Measurements from ENCODE around the gene CALCOCO2.

CALCOCO2 gene

DNA sequence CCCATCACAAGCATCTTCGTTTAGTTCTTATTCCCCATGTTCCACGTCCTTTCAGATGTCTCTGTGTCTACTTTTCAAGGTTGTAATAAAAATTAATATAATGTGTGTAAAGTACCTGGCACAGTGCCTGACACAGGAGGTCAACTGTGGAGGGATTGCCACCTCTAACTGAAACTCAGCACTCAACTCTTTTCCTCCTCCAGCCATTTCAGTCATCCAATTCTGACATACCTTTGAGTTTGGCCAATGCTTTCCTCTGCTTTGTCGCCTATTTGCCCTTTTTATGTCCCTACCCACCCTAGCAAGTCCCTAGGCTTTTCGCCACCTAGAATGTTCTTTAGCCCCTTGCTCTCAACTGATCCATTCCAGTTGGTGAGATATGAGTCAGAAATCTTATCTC is 78.9 kb downstream of the CALCOCO2 start:
- peak overlapping the region; percentile 89 for H3K4me3 ChIP-seq (ENCODE audit: low read length)
- H3K4me2 ChIP-seq (ENCODE audit: low read length): peak overlapping the region; percentile 75
- no peaks in the 10 kb centered on the region for H3K9me3 ChIP-seq (ENCODE audit: control insufficient read depth, insufficient read depth, low read length)
- H3K79me2 ChIP-seq (ENCODE audit: control insufficient read depth, low read length): peaks cover 80% of the 10 kb centered on the region
- peaks cover 31% of the 10 kb centered on the region for H4K20me1 ChIP-seq (ENCODE audit: control insufficient read depth, insufficient read depth, low read depth, low read length)
- H3K9me2 ChIP-seq (replicated peaks; ENCODE audit: control insufficient read depth, low read length): no peaks in the 10 kb centered on the region
- no peak for TF ChIP-seq EZH2phosphoT487 (IDR thresholded peaks at IDR 0.05; ENCODE audit: borderline replicate concordance, low read length)
- TF ChIP-seq, protein P1, sequence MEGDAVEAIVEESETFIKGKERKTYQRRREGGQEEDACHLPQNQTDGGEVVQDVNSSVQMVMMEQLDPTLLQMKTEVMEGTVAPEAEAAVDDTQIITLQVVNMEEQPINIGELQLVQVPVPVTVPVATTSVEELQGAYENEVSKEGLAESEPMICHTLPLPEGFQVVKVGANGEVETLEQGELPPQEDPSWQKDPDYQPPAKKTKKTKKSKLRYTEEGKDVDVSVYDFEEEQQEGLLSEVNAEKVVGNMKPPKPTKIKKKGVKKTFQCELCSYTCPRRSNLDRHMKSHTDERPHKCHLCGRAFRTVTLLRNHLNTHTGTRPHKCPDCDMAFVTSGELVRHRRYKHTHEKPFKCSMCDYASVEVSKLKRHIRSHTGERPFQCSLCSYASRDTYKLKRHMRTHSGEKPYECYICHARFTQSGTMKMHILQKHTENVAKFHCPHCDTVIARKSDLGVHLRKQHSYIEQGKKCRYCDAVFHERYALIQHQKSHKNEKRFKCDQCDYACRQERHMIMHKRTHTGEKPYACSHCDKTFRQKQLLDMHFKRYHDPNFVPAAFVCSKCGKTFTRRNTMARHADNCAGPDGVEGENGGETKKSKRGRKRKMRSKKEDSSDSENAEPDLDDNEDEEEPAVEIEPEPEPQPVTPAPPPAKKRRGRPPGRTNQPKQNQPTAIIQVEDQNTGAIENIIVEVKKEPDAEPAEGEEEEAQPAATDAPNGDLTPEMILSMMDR (IDR thresholded peaks at IDR 0.05; ENCODE audit: low read depth, low read length, poor library complexity, severe bottlenecking): no peak
- peaks cover 55% of the 10 kb centered on the region for H3K36me3 ChIP-seq (ENCODE audit: control insufficient read depth, low read length)
- no peaks in the 10 kb centered on the region for H3F3A ChIP-seq (ENCODE audit: control insufficient read depth, insufficient read depth)
- peaks cover 28% of the 10 kb centered on the region for H3K4me1 ChIP-seq (ENCODE audit: control insufficient read depth, low read length)
- H3K27me3 ChIP-seq (ENCODE audit: control insufficient read depth, low read length): no peaks in the 10 kb centered on the region
- H3K27ac ChIP-seq (ENCODE audit: low read depth, low read length): peak overlapping the region; percentile 77; the same call in 1 of the 2 replicates

DNA sequence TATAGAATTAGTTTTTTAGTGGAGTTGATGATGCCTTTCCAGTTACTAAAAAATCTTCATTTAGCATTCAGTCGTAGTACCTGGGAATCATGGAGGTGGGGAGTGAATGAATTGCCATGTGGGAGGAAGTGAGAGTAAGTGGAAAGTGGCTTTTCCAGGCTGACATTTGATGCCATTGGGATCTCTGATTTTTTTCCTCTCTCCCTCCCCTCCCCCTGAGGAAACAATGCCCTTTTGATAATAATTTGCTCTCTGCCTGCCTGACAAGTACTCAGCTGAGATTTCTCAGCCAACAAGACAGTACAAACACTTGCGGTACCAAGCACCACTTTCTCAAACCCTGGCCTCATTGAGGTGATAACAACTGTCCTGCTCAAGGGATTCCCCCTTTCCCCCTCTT is 79.5 kb downstream of the CALCOCO2 start:
- H4K20me1 ChIP-seq (ENCODE audit: control insufficient read depth, insufficient read depth, low read depth, low read length): peaks cover 31% of the 10 kb centered on the region
- H3K9me2 ChIP-seq (replicated peaks; ENCODE audit: control insufficient read depth, low read length): no peaks in the 10 kb centered on the region
- H3K27me3 ChIP-seq (ENCODE audit: control insufficient read depth, low read length): no peaks in the 10 kb centered on the region
- peaks cover 86% of the 10 kb centered on the region for H3K79me2 ChIP-seq (ENCODE audit: control insufficient read depth, low read length)
- H3K4me1 ChIP-seq (ENCODE audit: control insufficient read depth, low read length): peaks cover 34% of the 10 kb centered on the region
- peak overlapping the region; percentile 75 for H3K4me2 ChIP-seq (ENCODE audit: low read length)
- TF ChIP-seq EZH2phosphoT487 (IDR thresholded peaks at IDR 0.05; ENCODE audit: borderline replicate concordance, low read length): no peak
- TF ChIP-seq, protein P1 (IDR thresholded peaks at IDR 0.05; ENCODE audit: low read depth, low read length, poor library complexity, severe bottlenecking): no peak
- H3K27ac ChIP-seq (ENCODE audit: low read depth, low read length): no peak overlapping the region
- peak overlapping the region; percentile 89 for H3K4me3 ChIP-seq (ENCODE audit: low read length)
- no peaks in the 10 kb centered on the region for H3F3A ChIP-seq (ENCODE audit: control insufficient read depth, insufficient read depth)
- peaks cover 61% of the 10 kb centered on the region for H3K36me3 ChIP-seq (ENCODE audit: control insufficient read depth, low read length)
- no peaks in the 10 kb centered on the region for H3K9me3 ChIP-seq (ENCODE audit: control insufficient read depth, insufficient read depth, low read length)

DNA sequence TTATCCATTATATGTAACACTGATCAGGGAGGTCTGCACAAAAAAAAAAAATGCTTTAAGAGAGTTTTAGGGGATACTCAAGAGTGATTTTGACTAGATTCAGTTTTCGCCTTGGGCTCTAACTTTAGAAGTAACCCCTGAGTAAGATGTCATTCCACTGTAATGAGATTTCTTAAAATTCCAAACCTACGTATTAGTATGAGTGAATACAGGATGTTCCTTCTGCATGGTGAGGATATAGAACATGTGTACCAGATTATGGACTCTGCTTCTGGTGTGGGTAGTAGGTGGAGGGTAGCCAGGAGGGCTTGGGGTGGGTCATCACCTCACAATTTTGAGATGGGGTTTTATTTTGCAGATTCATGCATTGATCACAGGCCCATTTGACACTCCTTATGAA is 81.6 kb downstream of the CALCOCO2 start:
- Histone ChIP-seq H3K79me2 (ENCODE audit: control insufficient read depth, low read length) (peaks cover 90% of the 10 kb centered on the region), H3K9me2 (replicated peaks; ENCODE audit: control insufficient read depth, low read length) (no peaks in the 10 kb centered on the region), H3K9me3 (ENCODE audit: control insufficient read depth, insufficient read depth, low read length) (no peaks in the 10 kb centered on the region), H3K4me3 (ENCODE audit: low read length) (no peak overlapping the region), H3K36me3 (ENCODE audit: control insufficient read depth, low read length) (peaks cover 76% of the 10 kb centered on the region), H4K20me1 (ENCODE audit: control insufficient read depth, insufficient read depth, low read depth, low read length) (peaks cover 31% of the 10 kb centered on the region), H3F3A (ENCODE audit: control insufficient read depth, insufficient read depth) (no peaks in the 10 kb centered on the region), H3K4me2 (ENCODE audit: low read length) (no peak overlapping the region), H3K27ac (ENCODE audit: low read depth, low read length) (no peak overlapping the region), H3K27me3 (ENCODE audit: control insufficient read depth, low read length) (no peaks in the 10 kb centered on the region), H3K4me1 (ENCODE audit: control insufficient read depth, low read length) (peaks cover 35% of the 10 kb centered on the region)
- TF ChIP-seq, protein P1 (IDR thresholded peaks at IDR 0.05; ENCODE audit: low read depth, low read length, poor library complexity, severe bottlenecking): no peak
- no peak for TF ChIP-seq EZH2phosphoT487 (IDR thresholded peaks at IDR 0.05; ENCODE audit: borderline replicate concordance, low read length)
